Type B pancreatic cell (in vitro differentiated cells): ENCODE measurements around the gene PHLDA3. TPM values are rescaled to one million over a fixed set of nuclear protein-coding genes. Genes with fewer than 3 reads are reported as not detected.

Source experiments
- DNase-seq: peaks from one replicate; pipeline ENCODE4 v3.0.0; 2021; ENCODE audit warnings: mixed read lengths; ENCODE audit not compliant: unreplicated experiment; ENCODE audit errors: extremely low spot score
- H3K27ac Mint-ChIP-seq: 2 replicates; pipeline ENCODE4 v1.8.0; 2021; ENCODE audit warnings: mild to moderate bottlenecking, mixed read lengths
- H3K27me3 Mint-ChIP-seq: 2 replicates; pipeline ENCODE4 v1.8.0; 2021; ENCODE audit warnings: mixed read lengths
- H3K36me3 Mint-ChIP-seq: 2 replicates; pipeline ENCODE4 v1.8.0; 2021; ENCODE audit warnings: mixed read lengths
- H3K4me1 Mint-ChIP-seq: one replicate; pipeline ENCODE4 v1.8.0; 2021; ENCODE audit warnings: mixed read lengths; ENCODE audit not compliant: unreplicated experiment
- H3K4me3 Mint-ChIP-seq: 2 replicates; pipeline ENCODE4 v1.8.0; 2021; ENCODE audit warnings: mild to moderate bottlenecking, mixed read lengths
- H3K9me3 Mint-ChIP-seq: 2 replicates; pipeline ENCODE4 v1.8.0; 2021; ENCODE audit warnings: mixed read lengths
- total RNA-seq: library from RNA; stranded (reverse); gene quantifications from 2 replicates; pipeline ENCODE4 v1.2.1, GENCODE V29; 2021; ENCODE audit warnings: low replicate concordance
- TF ChIP-seq, protein P1 (sequence below): fragments of 200-600 bp; sonication (generic); conservative IDR thresholded peaks from 2 replicates; pipeline ENCODE4 v1.5.0; 2021; ENCODE audit warnings: antibody characterized with exemption, mild to moderate bottlenecking

Gene PHLDA3
- total RNA-seq, 1 donor from 2014 or later, result 59.3 TPM

DNA sequence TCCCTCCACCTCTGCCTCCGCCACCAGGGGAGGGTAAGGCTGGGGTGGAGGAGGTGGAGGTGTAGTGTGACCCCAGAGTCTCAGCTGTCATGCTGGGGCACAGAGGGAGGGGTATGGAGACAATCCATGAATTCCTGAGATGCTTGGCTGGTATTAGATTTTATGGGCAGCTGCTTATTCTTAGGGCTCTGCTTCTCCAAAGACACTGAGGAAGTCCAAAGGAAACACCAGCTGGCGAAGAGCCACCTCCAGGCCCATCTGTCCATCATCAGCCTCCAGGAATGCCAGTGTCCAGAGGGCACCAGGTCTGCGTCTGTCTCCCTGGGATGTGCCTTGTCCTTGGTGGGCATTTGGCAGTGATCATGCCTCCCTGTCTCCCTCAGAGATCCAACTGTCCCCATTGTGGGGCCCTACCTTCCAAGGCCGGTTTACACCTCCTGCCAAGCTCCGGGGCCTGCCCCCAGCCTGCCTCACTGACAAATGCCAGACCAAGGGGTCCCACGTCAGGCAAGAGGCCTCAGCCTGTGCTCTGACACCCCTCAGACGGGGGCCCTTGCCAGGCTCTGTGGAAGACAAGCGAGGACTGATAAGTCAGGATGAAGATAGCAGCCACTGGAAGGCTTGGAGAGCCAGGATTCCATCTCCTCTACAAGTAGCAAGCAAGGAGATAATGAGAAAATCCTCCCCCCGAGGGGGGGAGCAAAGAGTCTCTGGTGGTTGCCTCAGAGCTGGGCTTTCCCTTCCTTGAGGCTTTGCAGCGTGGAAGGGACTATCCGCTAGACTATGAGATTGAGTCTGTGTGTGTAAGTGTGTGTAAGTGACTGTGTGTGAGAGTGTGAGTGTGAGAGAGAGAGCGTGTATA lies 49.0 kb downstream of the PHLDA3 start:
- Mint-ChIP-seq H3K27me3 (peaks cover 13% of the 10 kb centered on the region), H3K4me1 (peaks cover 11% of the 10 kb centered on the region), H3K9me3 (no peaks in the 10 kb centered on the region), H3K4me3 (no peak overlapping the region), H3K27ac (no peak overlapping the region), H3K36me3 (no peaks in the 10 kb centered on the region)
- no peak for DNase-seq
- TF ChIP-seq, protein P1, sequence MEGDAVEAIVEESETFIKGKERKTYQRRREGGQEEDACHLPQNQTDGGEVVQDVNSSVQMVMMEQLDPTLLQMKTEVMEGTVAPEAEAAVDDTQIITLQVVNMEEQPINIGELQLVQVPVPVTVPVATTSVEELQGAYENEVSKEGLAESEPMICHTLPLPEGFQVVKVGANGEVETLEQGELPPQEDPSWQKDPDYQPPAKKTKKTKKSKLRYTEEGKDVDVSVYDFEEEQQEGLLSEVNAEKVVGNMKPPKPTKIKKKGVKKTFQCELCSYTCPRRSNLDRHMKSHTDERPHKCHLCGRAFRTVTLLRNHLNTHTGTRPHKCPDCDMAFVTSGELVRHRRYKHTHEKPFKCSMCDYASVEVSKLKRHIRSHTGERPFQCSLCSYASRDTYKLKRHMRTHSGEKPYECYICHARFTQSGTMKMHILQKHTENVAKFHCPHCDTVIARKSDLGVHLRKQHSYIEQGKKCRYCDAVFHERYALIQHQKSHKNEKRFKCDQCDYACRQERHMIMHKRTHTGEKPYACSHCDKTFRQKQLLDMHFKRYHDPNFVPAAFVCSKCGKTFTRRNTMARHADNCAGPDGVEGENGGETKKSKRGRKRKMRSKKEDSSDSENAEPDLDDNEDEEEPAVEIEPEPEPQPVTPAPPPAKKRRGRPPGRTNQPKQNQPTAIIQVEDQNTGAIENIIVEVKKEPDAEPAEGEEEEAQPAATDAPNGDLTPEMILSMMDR, result no peak

DNA sequence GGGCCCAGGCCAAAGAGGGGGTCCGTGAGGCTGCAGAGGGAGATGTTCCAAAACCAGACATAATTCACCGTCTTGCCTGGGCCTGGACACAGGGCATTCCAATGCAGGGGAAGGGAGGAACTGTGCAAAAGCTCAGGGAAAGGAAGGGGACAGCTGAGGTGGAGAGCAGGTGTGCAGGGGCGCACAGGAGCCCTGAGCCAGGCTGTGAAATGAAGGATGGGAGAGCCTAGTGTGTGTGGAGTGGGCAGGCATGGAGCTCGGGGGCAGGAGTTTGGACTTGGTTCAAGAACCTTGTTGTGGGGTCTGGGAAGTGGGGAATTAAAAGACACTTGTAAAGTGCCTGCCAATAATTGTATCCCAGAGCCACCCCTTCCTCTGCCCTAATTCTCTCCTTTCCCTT lies 49.7 kb downstream of the PHLDA3 start:
- Mint-ChIP-seq H3K4me1 (peaks cover 11% of the 10 kb centered on the region), H3K9me3 (no peaks in the 10 kb centered on the region), H3K27me3 (peaks cover 13% of the 10 kb centered on the region), H3K27ac (no peak overlapping the region), H3K36me3 (no peaks in the 10 kb centered on the region), H3K4me3 (no peak overlapping the region)
- DNase-seq, result no peak
- TF ChIP-seq, protein P1, result no peak

- TF ChIP-seq, protein P1, result no peak
- Mint-ChIP-seq H3K4me1 (peaks cover 11% of the 10 kb centered on the region), H3K27me3 (peaks cover 13% of the 10 kb centered on the region), H3K27ac (no peak overlapping the region), H3K36me3 (no peaks in the 10 kb centered on the region), H3K4me3 (no peak overlapping the region), H3K9me3 (no peaks in the 10 kb centered on the region)
- no peak for DNase-seq
Measured at GRCh38 chr1:201418461-201418860, 50.5 kb downstream of the PHLDA3 start.

Other genes starting within 250 kb of the PHLDA3 start
- gene PKP1, start 185.7 kb downstream of the PHLDA3 start, total RNA-seq, result 7.6 and 30.7 TPM in 2 replicates
- 21.3 and 63.9 TPM in 2 replicates for gene TNNT2, start 91.5 kb downstream of the PHLDA3 start, total RNA-seq
- 41.2 and 79.5 TPM in 2 replicates for gene LAD1, start 69.9 kb downstream of the PHLDA3 start, total RNA-seq
- gene TNNI1, start 47.5 kb downstream of the PHLDA3 start, total RNA-seq, result 0.12 and 6.1 TPM in 2 replicates
- gene CSRP1, start 37.9 kb upstream of the PHLDA3 start, total RNA-seq, result 7.3 and 139 TPM in 2 replicates
- 38.1 and 44.9 TPM in 2 replicates for gene NAV1, start 69.9 kb upstream of the PHLDA3 start, total RNA-seq